GM10266 (cell line): Measurements from ENCODE around the gene ASL.
"Not testable (repeated sequence)": the region's sequence is repeated elsewhere in the genome, so short reads cannot be mapped to it uniquely, and the experiment has no call there.

Source experiments
- DNase-seq: peaks from one replicate; pipeline ENCODE4 v3.0.0; 2012; ENCODE audit errors: extremely low spot score
- TF ChIP-seq, protein P1 (sequence below): IDR thresholded peaks from 2 replicates; pipeline ENCODE4 v1.5.1; 2012; ENCODE audit warnings: mild to moderate bottlenecking, low read depth; ENCODE audit not compliant: control insufficient read depth, insufficient read depth; ENCODE audit errors: missing control alignments

ASL gene

DNA sequence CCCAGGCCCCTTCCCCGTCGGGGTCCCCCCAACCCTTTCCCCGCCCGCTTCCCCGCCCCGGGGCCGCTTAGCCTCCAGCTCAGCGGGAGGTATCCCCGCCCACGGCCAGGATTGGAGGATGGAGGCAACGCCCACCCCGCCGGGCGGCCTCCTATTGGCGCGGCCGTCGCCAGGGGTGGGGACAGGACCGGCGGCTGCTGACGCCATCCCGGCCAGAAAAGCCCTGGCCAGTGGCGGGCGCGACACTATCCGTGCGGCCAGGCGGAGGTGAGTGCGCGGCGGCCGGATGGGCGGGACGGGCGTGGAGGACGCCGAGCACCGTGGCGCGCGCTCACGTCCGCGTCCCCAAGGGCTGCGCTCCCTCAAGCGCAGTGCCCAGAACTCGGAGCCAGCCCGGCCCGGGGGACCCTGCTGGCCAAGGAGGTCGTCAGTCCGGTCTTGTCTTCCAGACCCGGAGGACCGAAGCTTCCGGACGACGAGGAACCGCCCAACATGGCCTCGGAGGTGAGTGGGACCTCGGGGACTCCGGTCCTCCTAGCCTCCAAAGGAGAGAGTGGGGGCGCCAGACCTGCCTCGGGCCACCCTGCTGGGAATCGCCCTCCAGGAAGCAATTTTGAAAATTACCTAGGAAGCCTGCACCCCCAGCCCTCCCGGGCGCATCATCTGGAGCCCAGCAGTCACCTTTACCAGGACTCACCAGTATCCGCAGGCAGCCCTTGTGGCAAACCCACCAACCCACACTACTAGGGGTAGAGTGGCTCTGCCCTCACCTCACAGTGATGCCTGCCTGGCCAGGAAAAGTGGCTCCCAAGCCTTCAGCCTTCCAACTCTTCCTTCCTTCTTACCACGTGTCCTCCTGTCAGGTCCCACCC is at the start of gene ASL:
TSS of gene ASL (plus strand) at position 230 of the 872 bp plus-strand sequence. CDS start at position 493, 263 bp downstream.
- TF ChIP-seq, protein P1, sequence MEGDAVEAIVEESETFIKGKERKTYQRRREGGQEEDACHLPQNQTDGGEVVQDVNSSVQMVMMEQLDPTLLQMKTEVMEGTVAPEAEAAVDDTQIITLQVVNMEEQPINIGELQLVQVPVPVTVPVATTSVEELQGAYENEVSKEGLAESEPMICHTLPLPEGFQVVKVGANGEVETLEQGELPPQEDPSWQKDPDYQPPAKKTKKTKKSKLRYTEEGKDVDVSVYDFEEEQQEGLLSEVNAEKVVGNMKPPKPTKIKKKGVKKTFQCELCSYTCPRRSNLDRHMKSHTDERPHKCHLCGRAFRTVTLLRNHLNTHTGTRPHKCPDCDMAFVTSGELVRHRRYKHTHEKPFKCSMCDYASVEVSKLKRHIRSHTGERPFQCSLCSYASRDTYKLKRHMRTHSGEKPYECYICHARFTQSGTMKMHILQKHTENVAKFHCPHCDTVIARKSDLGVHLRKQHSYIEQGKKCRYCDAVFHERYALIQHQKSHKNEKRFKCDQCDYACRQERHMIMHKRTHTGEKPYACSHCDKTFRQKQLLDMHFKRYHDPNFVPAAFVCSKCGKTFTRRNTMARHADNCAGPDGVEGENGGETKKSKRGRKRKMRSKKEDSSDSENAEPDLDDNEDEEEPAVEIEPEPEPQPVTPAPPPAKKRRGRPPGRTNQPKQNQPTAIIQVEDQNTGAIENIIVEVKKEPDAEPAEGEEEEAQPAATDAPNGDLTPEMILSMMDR, result no peak
- peak; percentile 99 for DNase-seq

DNA sequence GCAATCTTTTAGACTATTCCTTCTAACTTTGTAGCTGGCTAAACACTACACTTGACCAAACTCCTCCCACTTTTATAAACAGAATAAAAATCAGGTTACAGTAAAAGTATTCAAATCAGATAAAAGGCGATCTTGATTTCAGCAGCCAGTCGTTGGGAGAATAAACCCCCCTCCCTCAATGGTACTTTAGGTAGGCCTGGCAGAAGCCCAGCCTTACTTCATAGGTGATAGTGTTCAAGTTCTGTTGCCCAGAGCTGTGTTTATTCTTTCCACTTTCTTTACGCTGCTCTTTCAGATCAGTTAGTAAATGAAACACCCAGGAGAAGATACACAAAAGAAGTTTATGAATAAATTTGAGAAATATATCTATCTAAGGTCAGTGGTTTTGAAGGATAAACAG is 47.3 kb upstream of the ASL start:
- not testable (repeated sequence) for DNase-seq

DNA sequence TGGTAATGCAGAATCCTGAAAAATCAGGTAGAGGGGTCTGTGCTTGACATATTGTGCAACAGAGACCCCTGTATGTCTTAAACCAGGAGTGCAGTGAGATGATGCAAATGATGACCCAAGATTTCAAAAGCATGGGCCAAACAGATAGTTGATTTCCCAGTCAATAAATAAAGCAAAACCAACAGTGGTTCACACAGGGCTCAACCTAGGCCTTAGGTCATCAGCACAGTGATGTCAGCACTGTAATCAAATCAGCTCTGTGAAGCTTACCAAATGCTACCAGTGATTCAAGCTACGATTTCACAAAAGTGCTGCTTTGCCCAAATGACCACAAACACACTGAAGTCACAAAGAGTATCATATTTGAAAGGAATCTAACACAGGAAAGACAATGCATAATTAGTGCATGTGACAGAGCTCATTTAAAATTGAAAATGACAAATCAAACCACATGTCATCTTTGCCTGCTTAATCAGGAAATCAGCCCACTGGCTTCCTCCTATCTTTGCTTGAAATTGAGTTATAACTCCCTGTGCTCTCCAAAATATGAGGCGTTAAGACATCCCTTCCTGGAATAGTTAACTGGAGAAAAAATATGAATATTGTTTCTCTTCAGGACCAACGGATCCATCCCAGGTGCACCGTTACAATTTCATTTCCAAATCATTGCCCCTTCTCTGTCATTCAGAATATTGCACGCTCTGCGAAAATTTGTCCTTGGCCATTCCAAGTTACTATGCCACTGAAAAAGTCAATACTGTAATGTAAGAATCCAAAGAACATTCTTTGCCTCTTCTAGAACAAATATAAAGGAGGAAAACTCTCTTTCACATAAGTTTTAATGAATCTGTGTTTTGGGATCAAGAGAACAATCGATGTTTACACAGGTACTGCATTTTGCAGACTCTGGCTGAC is 41.9 kb upstream of the ASL start:
- TF ChIP-seq, protein P1, result no peak
- DNase-seq, result no peak

DNA sequence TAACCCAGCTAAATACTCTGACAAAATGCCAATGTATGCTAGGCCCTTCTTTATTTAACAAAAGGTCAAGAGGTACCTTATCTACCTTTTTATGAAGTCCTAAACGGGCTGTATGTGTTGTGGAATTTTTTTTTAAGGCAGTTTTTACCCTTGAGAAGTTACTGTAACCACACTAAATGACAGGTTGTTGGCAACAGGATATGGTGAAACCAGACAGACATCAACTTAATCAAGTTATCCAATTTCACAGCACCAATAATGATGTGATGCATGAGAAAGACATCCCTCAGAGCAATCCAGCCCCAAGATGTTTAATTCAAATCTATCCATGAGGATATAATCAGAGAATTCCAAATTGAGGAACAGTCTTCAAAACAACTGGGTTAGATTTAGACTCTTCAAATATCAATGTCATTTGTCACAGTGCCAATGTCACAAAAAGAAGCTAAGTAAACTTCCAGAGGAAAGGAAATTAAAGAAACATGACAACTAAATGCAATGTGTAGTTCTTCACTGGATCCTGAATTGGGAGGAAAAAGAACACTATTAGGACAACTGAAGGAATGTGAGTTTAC is 41.1 kb upstream of the ASL start:
- DNase-seq, result not testable (repeated sequence)

DNA sequence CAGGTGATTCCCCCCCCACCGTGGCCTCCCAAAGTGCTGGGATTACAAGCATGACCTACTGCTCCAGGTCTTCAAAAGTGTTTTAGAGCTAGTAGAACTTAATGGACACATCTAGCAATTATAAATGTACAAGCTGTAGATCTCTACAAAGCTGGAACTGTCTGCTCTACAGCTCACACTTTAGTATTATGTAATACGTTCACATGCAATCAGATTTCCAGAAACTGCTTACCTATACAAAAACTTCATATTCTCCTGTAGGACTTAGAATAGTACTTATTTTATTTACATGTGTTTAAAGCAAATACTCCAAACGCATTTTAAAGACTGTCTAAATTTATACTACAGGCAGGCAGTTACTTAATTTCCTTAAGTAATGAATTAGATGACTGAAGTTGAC is 39.2 kb upstream of the ASL start:
- DNase-seq, result no peak
- TF ChIP-seq, protein P1, result no peak

DNA sequence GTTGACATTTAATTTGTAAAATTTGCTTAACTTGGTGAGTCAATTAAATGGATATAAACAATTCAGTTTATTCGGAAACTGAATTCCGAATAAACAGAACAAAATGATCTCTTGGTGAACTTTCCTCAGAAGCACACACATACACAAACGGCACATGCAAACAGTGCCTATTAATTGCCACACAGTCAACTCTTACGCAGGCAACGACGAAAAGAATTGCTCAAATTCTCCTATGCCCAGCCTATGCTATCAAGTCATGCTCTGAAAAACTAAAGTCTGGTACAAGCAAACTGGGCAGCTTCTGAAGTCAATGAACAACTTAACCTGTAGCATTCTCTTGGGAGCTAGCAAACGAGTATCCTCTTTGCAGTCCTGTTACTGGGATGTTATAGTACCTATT is 38.8 kb upstream of the ASL start:
- DNase-seq, result no peak

DNA sequence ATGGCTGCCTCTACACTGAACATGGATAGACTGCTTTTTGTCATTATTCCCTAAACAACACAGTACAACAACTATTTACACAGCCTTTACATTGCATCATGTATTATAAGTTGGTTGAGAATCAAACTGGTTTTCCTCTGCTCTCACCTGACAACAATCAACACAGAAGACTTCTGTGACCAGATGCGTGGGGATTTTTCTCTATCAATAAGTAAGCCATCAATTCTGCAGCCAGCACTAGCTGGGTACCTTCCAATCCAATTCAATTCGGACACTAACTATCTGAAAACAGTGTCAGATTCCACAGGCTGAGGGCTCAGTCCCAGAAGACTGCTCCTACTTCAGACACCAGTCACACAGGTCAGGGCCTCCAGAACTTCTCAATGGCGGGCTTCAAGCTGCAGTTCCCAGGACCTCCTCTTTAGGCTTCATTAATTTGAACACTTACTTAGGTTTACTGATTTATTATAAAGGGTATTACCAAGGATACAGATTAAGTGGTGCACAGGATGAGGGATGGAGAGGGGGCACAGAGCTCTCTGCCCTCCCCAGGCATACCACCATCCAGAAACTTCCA is 36.4 kb upstream of the ASL start:
- TF ChIP-seq, protein P1, result no peak
- no peak for DNase-seq

More for the DNA sequence above, 38.8 kb upstream of the ASL start:
- TF ChIP-seq, protein P1, result no peak
